NCI-H1694 treated with DMSO at 0.1 percent for 48 hours (cell line): ENCODE measurements around the gene ERBIN.
A peak's percentile ranks its signal among the peaks of the same experiment; 100 is the strongest.
"Not testable (repeated sequence)": the region's sequence is repeated elsewhere in the genome, so short reads cannot be mapped to it uniquely, and the experiment has no call there.

Experiments
- DNase-seq: peaks from one replicate; lab custom pipeline; 2025; lab: John Stamatoyannopoulos, UW

ERBIN gene

GRCh38 chr5:65926276-65926783 is at the start of gene ERBIN:
Gene ERBIN (plus strand): TSS chr5:65926575. CDS start chr5:65992719, 66,144 bp downstream.
- no peak for DNase-seq

- no peak for DNase-seq
These were observed 49.4 kb upstream of the ERBIN start for GRCh38 chr5:65876970-65877369.

- DNase-seq: not testable (repeated sequence)
These were observed 46.6 kb upstream of the ERBIN start for GRCh38 chr5:65879668-65880256.

GRCh38 chr5:65880496-65881072 is 45.8 kb upstream of the ERBIN start:
- peak; percentile 20 for DNase-seq

GRCh38 chr5:65882278-65882677 is 44.1 kb upstream of the ERBIN start:
- no peak for DNase-seq

GRCh38 chr5:65883461-65883860 is 42.9 kb upstream of the ERBIN start:
- no peak for DNase-seq

- DNase-seq: no peak
These were observed 40.0 kb upstream of the ERBIN start for GRCh38 chr5:65886387-65886786.

- DNase-seq: not testable (repeated sequence)
These were observed 34.4 kb upstream of the ERBIN start for GRCh38 chr5:65892024-65892423.

GRCh38 chr5:65892801-65893200 is 33.6 kb upstream of the ERBIN start:
- DNase-seq: no peak

- DNase-seq: no peak
These were observed 32.5 kb upstream of the ERBIN start for GRCh38 chr5:65893749-65894430.

GRCh38 chr5:65895891-65896290 is 30.5 kb upstream of the ERBIN start:
- no peak for DNase-seq

- DNase-seq: no peak
These were observed 25.6 kb upstream of the ERBIN start for GRCh38 chr5:65900746-65901145.

GRCh38 chr5:65902104-65902503 is 24.3 kb upstream of the ERBIN start:
- DNase-seq: no peak

- no peak for DNase-seq
These were observed 22.8 kb upstream of the ERBIN start for GRCh38 chr5:65903581-65903980.

GRCh38 chr5:65906256-65906655 is 20.1 kb upstream of the ERBIN start:
- no peak for DNase-seq

- no peak for DNase-seq
These were observed 19.2 kb upstream of the ERBIN start for GRCh38 chr5:65907135-65907534.

GRCh38 chr5:65910711-65911110 is 15.7 kb upstream of the ERBIN start:
- no peak for DNase-seq

GRCh38 chr5:65912311-65912710 is 14.1 kb upstream of the ERBIN start:
- DNase-seq: no peak

GRCh38 chr5:65913519-65913918 is 12.9 kb upstream of the ERBIN start:
- DNase-seq: no peak

GRCh38 chr5:65914641-65915196 is 11.7 kb upstream of the ERBIN start:
- DNase-seq: no peak

GRCh38 chr5:65915661-65916060 is 10.7 kb upstream of the ERBIN start:
- DNase-seq: not testable (repeated sequence)

GRCh38 chr5:65916066-65916465 is 10.3 kb upstream of the ERBIN start:
- DNase-seq: no peak

- no peak for DNase-seq
These were observed 9.7 kb upstream of the ERBIN start for GRCh38 chr5:65916636-65917035.
